A673 (cell line): ENCODE data around the gene SPRED1. TPM values are rescaled to one million over a fixed set of nuclear protein-coding genes. Genes with fewer than 3 reads are reported as not detected.

Experiments used
- BruUV-seq: library from RNA; stranded (reverse); fragments of 400-500 nt; replicated peaks from 2 replicates; lab custom pipeline; 2021; lab: Mats Ljungman, UMichigan
- CTCF ChIA-PET: fragments of 300-600 bp; sonication (Branson Sonifier 250); formaldehyde crosslinking; loops from one replicate; lab custom pipeline; 2022; ENCODE audit warnings: antibody characterized with exemption; lab: Charles Lee
- POLR2A ChIA-PET: fragments of 300-600 bp; sonication (Branson Sonifier 250); formaldehyde crosslinking; loops from one replicate; lab custom pipeline; 2022; ENCODE audit warnings: antibody characterized with exemption; ENCODE audit not compliant: low non-redundant PET; lab: Charles Lee
- DNase-seq: peaks from one replicate; pipeline ENCODE4 v3.0.0-alpha.2; 2015; ENCODE audit warnings: low spot score
- H3K27ac ChIP-seq: fragments of 200-600 bp; sonication (generic); 2 replicates; pipeline ENCODE4 v1.5.1; 2016; ENCODE audit warnings: mixed run types, low read depth, mild to moderate bottlenecking, mixed read lengths, antibody characterized with exemption, low read length; ENCODE audit not compliant: poor library complexity, severe bottlenecking
- H3K27me3 ChIP-seq: fragments of 200-600 bp; sonication (generic); replicated peaks from 2 replicates; pipeline ENCODE4 v1.6.1; 2017; ENCODE audit warnings: mixed run types, low read depth, mild to moderate bottlenecking, mixed read lengths, antibody characterized with exemption, low read length; ENCODE audit not compliant: insufficient read depth, poor library complexity
- H3K36me3 ChIP-seq: fragments of 200-600 bp; sonication (generic); 2 replicates; pipeline ENCODE4 v1.6.1; 2016; ENCODE audit warnings: mixed run types, mild to moderate bottlenecking, mixed read lengths, antibody characterized with exemption, low read length; ENCODE audit not compliant: insufficient read depth, poor library complexity, severe bottlenecking
- H3K4me1 ChIP-seq: fragments of 200-600 bp; sonication (generic); 2 replicates; pipeline ENCODE4 v1.6.1; 2017; ENCODE audit warnings: mixed run types, mild to moderate bottlenecking, mixed read lengths, antibody characterized with exemption, low read length; ENCODE audit not compliant: insufficient read depth, poor library complexity, severe bottlenecking
- H3K4me3 ChIP-seq: fragments of 200-600 bp; sonication (generic); 2 replicates; pipeline ENCODE4 v1.5.1; 2016; ENCODE audit warnings: low read depth, mixed run types, mild to moderate bottlenecking, mixed read lengths, low read length; ENCODE audit not compliant: poor library complexity, severe bottlenecking
- H3K9me3 ChIP-seq: fragments of 200-600 bp; sonication (generic); 2 replicates; pipeline ENCODE4 v1.6.1; 2016; ENCODE audit warnings: mixed run types, low read depth, mild to moderate bottlenecking, mixed read lengths, antibody characterized with exemption, low read length; ENCODE audit not compliant: poor library complexity, severe bottlenecking
- EZH2 ChIP-seq: fragments of 200-600 bp; sonication (generic); IDR thresholded peaks from 2 replicates; pipeline ENCODE4 v1.6.1; 2017; ENCODE audit warnings: borderline replicate concordance, low read depth, mild to moderate bottlenecking, mixed read lengths, antibody characterized with exemption, low read length; ENCODE audit not compliant: poor library complexity, severe bottlenecking
- intact Hi-C: fragments of 100-400 bp; cut with micrococcal nuclease; formaldehyde crosslinking; loops from one replicate; pipeline ENCODE4 v1.10.0; 2022; ENCODE audit not compliant: unreplicated experiment
- total RNA-seq: library from RNA; stranded (reverse); gene quantifications from 2 replicates; pipeline ENCODE4 v1.2.3, GENCODE V29; 2021
- TF ChIP-seq, protein P1 (sequence below): fragments of 300-800, 200-600 bp; sonication (generic); conservative IDR thresholded peaks from 2 replicates; pipeline ENCODE4 v1.5.1; 2017; ENCODE audit warnings: low read depth, mild to moderate bottlenecking, antibody characterized with exemption, low read length, moderate library complexity, mixed read lengths

SPRED1 gene
- total RNA-seq, 1 experiment from 2014 or later = 17.3 TPM

DNA sequence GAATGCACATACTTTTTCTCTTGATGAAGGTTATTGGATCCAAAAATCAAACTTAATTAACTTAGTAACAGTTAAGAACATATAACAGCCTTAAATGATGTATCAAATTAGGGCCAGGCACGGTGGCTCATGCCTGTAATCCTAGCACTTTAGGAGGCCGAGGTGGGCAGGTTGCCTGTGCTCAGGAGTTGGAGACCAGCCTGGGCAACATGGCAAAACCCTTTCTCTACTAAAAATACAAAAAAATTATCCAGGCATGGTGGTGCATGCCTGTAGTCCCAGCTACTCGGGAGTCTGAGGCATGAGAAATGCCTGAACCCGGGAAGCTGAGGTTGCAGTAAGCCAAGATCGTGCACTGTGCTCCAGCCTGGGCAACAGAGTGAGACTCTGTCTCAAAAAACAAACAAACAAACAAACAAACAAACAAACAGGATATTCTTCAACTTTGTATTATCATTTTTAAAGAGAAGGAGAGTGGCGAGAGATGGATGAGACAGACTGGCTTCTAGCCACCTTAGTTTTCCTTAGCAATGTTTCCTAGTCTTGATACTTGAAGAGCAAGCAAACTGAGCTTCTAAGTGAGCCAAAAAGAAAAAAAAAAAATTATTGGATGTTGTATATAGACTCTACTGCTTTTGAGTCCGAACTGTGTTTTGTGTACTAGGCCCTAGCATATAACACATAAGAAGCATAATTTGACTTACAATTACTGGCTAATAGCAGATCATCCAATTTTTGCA, 13.8 kb downstream of the SPRED1 start:
- H3K27ac ChIP-seq = no peak overlapping the region

GRCh38 chr15:38267421-38268022, 14.9 kb downstream of the SPRED1 start:
- POLR2A ChIA-PET = no interaction called here
- no peak overlapping the region for H3K4me3 ChIP-seq
- H3K27me3 ChIP-seq = no peaks in the 10 kb centered on the region
- no peak overlapping the region for H3K27ac ChIP-seq
- no peaks in the 10 kb centered on the region for H3K9me3 ChIP-seq
- H3K4me1 ChIP-seq = peaks cover 3% of the 10 kb centered on the region
- BruUV-seq = no TSS peak
- DNase-seq = no peak
- TF ChIP-seq EZH2 = no peak
- TF ChIP-seq, protein P1, sequence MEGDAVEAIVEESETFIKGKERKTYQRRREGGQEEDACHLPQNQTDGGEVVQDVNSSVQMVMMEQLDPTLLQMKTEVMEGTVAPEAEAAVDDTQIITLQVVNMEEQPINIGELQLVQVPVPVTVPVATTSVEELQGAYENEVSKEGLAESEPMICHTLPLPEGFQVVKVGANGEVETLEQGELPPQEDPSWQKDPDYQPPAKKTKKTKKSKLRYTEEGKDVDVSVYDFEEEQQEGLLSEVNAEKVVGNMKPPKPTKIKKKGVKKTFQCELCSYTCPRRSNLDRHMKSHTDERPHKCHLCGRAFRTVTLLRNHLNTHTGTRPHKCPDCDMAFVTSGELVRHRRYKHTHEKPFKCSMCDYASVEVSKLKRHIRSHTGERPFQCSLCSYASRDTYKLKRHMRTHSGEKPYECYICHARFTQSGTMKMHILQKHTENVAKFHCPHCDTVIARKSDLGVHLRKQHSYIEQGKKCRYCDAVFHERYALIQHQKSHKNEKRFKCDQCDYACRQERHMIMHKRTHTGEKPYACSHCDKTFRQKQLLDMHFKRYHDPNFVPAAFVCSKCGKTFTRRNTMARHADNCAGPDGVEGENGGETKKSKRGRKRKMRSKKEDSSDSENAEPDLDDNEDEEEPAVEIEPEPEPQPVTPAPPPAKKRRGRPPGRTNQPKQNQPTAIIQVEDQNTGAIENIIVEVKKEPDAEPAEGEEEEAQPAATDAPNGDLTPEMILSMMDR = no peak
- CTCF ChIA-PET = no interaction called here
- H3K36me3 ChIP-seq = no peaks in the 10 kb centered on the region
- intact Hi-C loops = no loop called here

More for the DNA sequence above, 13.8 kb downstream of the SPRED1 start:
- TF ChIP-seq, protein P1 = no peak
- TF ChIP-seq EZH2 = no peak
- Histone ChIP-seq H3K27me3 (no peaks in the 10 kb centered on the region), H3K4me1 (peaks cover 8% of the 10 kb centered on the region), H3K4me3 (no peak overlapping the region), H3K36me3 (no peaks in the 10 kb centered on the region), H3K9me3 (no peaks in the 10 kb centered on the region)
- ChIA-PET CTCF (no interaction called here), POLR2A (no interaction called here)
- intact Hi-C loops = no loop called here
- no TSS peak for BruUV-seq
- no peak for DNase-seq

GRCh38 chr15:38271144-38271543, 18.5 kb downstream of the SPRED1 start:
- ChIA-PET CTCF (no interaction called here), POLR2A (no interaction called here)
- DNase-seq = no peak
- TF ChIP-seq, protein P1 = no peak
- no peak for TF ChIP-seq EZH2
- Histone ChIP-seq H3K27ac (no peak overlapping the region), H3K27me3 (no peaks in the 10 kb centered on the region), H3K36me3 (no peaks in the 10 kb centered on the region), H3K4me1 (peaks cover 5% of the 10 kb centered on the region), H3K4me3 (no peak overlapping the region), H3K9me3 (no peaks in the 10 kb centered on the region)
- intact Hi-C loops = no loop called here
- no TSS peak for BruUV-seq
